Kidney tubule cell (primary cell): ENCODE measurements around the gene USP10.
A peak's percentile ranks its signal among the peaks of the same experiment; 100 is the strongest.
"Not testable (repeated sequence)": the region's sequence is repeated elsewhere in the genome, so short reads cannot be mapped to it uniquely, and the experiment has no call there.

ENCODE experiments used
- DNase-seq: peaks from one replicate; pipeline ENCODE4 v3.0.0-alpha.2; 2018; ENCODE audit warnings: low spot score

Gene USP10

GRCh38 chr16:84728853-84729424, 29.1 kb downstream of the USP10 start:
- no peak for DNase-seq

GRCh38 chr16:84729716-84730320, 30.0 kb downstream of the USP10 start:
- no peak for DNase-seq

- DNase-seq: peak; percentile 90
Observed at GRCh38 chr16:84730406-84731106, 30.8 kb downstream of the USP10 start.

- not testable (repeated sequence) for DNase-seq
Observed at GRCh38 chr16:84732332-84732673, 32.5 kb downstream of the USP10 start.

GRCh38 chr16:84732674-84733352, 33.0 kb downstream of the USP10 start:
- peak; percentile 39 for DNase-seq

- no peak for DNase-seq
Observed at GRCh38 chr16:84735849-84736586, 36.2 kb downstream of the USP10 start.

GRCh38 chr16:84737192-84738011, 37.6 kb downstream of the USP10 start:
- no peak for DNase-seq

GRCh38 chr16:84738255-84739038, 38.6 kb downstream of the USP10 start:
- peak; percentile 79 for DNase-seq

GRCh38 chr16:84739349-84740124, 39.7 kb downstream of the USP10 start:
- peak; percentile 85 for DNase-seq

- peak; percentile 34 for DNase-seq
Observed at GRCh38 chr16:84740596-84741116, 40.9 kb downstream of the USP10 start.

GRCh38 chr16:84741340-84741830, 41.6 kb downstream of the USP10 start:
- peak; percentile 76 for DNase-seq

GRCh38 chr16:84742641-84743092, 42.9 kb downstream of the USP10 start:
- no peak for DNase-seq

GRCh38 chr16:84746231-84746630, 46.4 kb downstream of the USP10 start:
- no peak for DNase-seq

GRCh38 chr16:84746875-84747274, 47.1 kb downstream of the USP10 start:
- no peak for DNase-seq

GRCh38 chr16:84748247-84748646, 48.4 kb downstream of the USP10 start:
- DNase-seq: not testable (repeated sequence)

GRCh38 chr16:84749072-84749471, 49.3 kb downstream of the USP10 start:
- DNase-seq: no peak

- no peak for DNase-seq
Observed at GRCh38 chr16:84749815-84750214, 50.0 kb downstream of the USP10 start.

- DNase-seq: no peak
Observed at GRCh38 chr16:84750575-84750974, 50.8 kb downstream of the USP10 start.

- DNase-seq: no peak
Observed at GRCh38 chr16:84751241-84751640, 51.4 kb downstream of the USP10 start.
